Activated CD4-positive, alpha-beta T cell treated with anti-CD3 and anti-CD28 coated beads, Interleukin-10, Interleukin-2, amounts not matched to agents 100 ng/mL and 50 ng/mL, durations not matched to agents 16 hours and 8 hours (primary cell): ENCODE measurements around the gene PTPRC.
"Not testable (repeated sequence)": the region's sequence is repeated elsewhere in the genome, so short reads cannot be mapped to it uniquely, and the experiment has no call there.

Source experiments
- DNase-seq: peaks from one replicate; pipeline ENCODE4 v3.0.0-alpha.2; 2020

PTPRC gene

GRCh38 chr1:198638894-198639635 is at the start of gene PTPRC:
PTPRC (plus strand) TSS chr1:198639040; CDS start chr1:198639269, 229 bp downstream.
- DNase-seq = peak; percentile 91

- no peak for DNase-seq
Observed at GRCh38 chr1:198590454-198590853, 48.4 kb upstream of the PTPRC start.

GRCh38 chr1:198595765-198596164 is 43.1 kb upstream of the PTPRC start:
- no peak for DNase-seq

GRCh38 chr1:198597690-198598430 is 41.0 kb upstream of the PTPRC start:
- DNase-seq = no peak

GRCh38 chr1:198598796-198599321 is 40.0 kb upstream of the PTPRC start:
- DNase-seq = no peak

- no peak for DNase-seq
Observed at GRCh38 chr1:198599749-198600148, 39.1 kb upstream of the PTPRC start.

GRCh38 chr1:198600906-198601305 is 37.9 kb upstream of the PTPRC start:
- no peak for DNase-seq

- DNase-seq = not testable (repeated sequence)
Observed at GRCh38 chr1:198601310-198601709, 37.5 kb upstream of the PTPRC start.

- peak; percentile 27 for DNase-seq
Observed at GRCh38 chr1:198601936-198602889, 36.6 kb upstream of the PTPRC start.

- DNase-seq = no peak
Observed at GRCh38 chr1:198604975-198605374, 33.9 kb upstream of the PTPRC start.

- DNase-seq = no peak
Observed at GRCh38 chr1:198605406-198605805, 33.4 kb upstream of the PTPRC start.

- DNase-seq = no peak
Observed at GRCh38 chr1:198606020-198606438, 32.8 kb upstream of the PTPRC start.

- DNase-seq = no peak
Observed at GRCh38 chr1:198607714-198608113, 31.1 kb upstream of the PTPRC start.

- no peak for DNase-seq
Observed at GRCh38 chr1:198610362-198610761, 28.5 kb upstream of the PTPRC start.

GRCh38 chr1:198611219-198611618 is 27.6 kb upstream of the PTPRC start:
- DNase-seq = no peak

GRCh38 chr1:198612471-198613260 is 26.2 kb upstream of the PTPRC start:
- peak; percentile 60 for DNase-seq

- DNase-seq = no peak
Observed at GRCh38 chr1:198617406-198617805, 21.4 kb upstream of the PTPRC start.

- DNase-seq = peak; percentile 86
Observed at GRCh38 chr1:198619375-198620140, 19.3 kb upstream of the PTPRC start.

GRCh38 chr1:198620218-198620617 is 18.6 kb upstream of the PTPRC start:
- DNase-seq = no peak

GRCh38 chr1:198620951-198621824 is 17.7 kb upstream of the PTPRC start:
- peak; percentile 89 for DNase-seq
